GM19455 (cell line): Measurements from ENCODE around the gene IGLL1.
"Not testable (repeated sequence)": the region's sequence is repeated elsewhere in the genome, so short reads cannot be mapped to it uniquely, and the experiment has no call there.

Source experiments
- ATAC-seq: cut with Tn5 transposase; IDR thresholded peaks from one replicate; pipeline ENCODE4 v1.9.1; 2021; ENCODE audit not compliant: unreplicated experiment

The IGLL1 gene

GRCh38 chr22:23579870-23580575 is at the start of gene IGLL1:
TSS of gene IGLL1 (minus strand) at chr22:23580290. CDS start at chr22:23580190, 100 bp downstream.
- ATAC-seq = no peak

GRCh38 chr22:23628056-23628743 is 48.1 kb upstream of the IGLL1 start:
- not testable (repeated sequence) for ATAC-seq

- not testable (repeated sequence) for ATAC-seq
Observed at GRCh38 chr22:23627401-23628055, 47.4 kb upstream of the IGLL1 start.

- ATAC-seq = no peak
Observed at GRCh38 chr22:23626286-23626975, 46.3 kb upstream of the IGLL1 start.

- ATAC-seq = no peak
Observed at GRCh38 chr22:23622634-23623033, 42.5 kb upstream of the IGLL1 start.

- ATAC-seq = not testable (repeated sequence)
Observed at GRCh38 chr22:23621916-23622315, 41.8 kb upstream of the IGLL1 start.

- no peak for ATAC-seq
Observed at GRCh38 chr22:23621082-23621780, 41.1 kb upstream of the IGLL1 start.

GRCh38 chr22:23613193-23613972 is 33.3 kb upstream of the IGLL1 start:
- ATAC-seq = no peak

- no peak for ATAC-seq
Observed at GRCh38 chr22:23609983-23610781, 30.1 kb upstream of the IGLL1 start.

- ATAC-seq = no peak
Observed at GRCh38 chr22:23608583-23608982, 28.5 kb upstream of the IGLL1 start.

- no peak for ATAC-seq
Observed at GRCh38 chr22:23606204-23607131, 26.4 kb upstream of the IGLL1 start.

- ATAC-seq = no peak
Observed at GRCh38 chr22:23604939-23605712, 25.0 kb upstream of the IGLL1 start.

- ATAC-seq = no peak
Observed at GRCh38 chr22:23603266-23603665, 23.2 kb upstream of the IGLL1 start.

- no peak for ATAC-seq
Observed at GRCh38 chr22:23598805-23599518, 18.9 kb upstream of the IGLL1 start.

GRCh38 chr22:23597576-23598268 is 17.6 kb upstream of the IGLL1 start:
- not testable (repeated sequence) for ATAC-seq

- not testable (repeated sequence) for ATAC-seq
Observed at GRCh38 chr22:23595904-23596303, 15.8 kb upstream of the IGLL1 start.
